Adrenal gland (tissue), 12 donors: ENCODE data around the gene PTBP1. TPM values are rescaled to one million over a fixed set of nuclear protein-coding genes. Genes with fewer than 3 reads are reported as not detected.

ENCODE experiments used
- DNase-seq, 7 donors: peaks; one replicate each; pipeline ENCODE4 v3.0.0-alpha.2; 2019 to 2020
- H3K27ac ChIP-seq, 5 donors: fragments of 200-600 bp; sonication (generic) in 4 of 5; 1 replicate in 3 of 5; 2 replicates in 2 of 5; pipeline versions ENCODE4 v1.5.1 to v1.8.0; 2016 to 2020; ENCODE audit warnings: mild to moderate bottlenecking in 1 of 5
- H3K27me3 ChIP-seq: fragments of 200-600 bp; 2 replicates; pipeline ENCODE4 v1.8.0; 2021
- H3K36me3 ChIP-seq, 2 donors: fragments of 200-600 bp; replicated peaks in 1 of 2; 1 replicate in 1 of 2; 2 replicates in 1 of 2; pipeline versions ENCODE4 v1.5.1 to v1.8.0; 2018 to 2022
- H3K4me1 ChIP-seq, 2 donors: fragments of 200-600 bp; replicated peaks in 1 of 2; 1 replicate in 1 of 2; 2 replicates in 1 of 2; pipeline versions ENCODE4 v1.5.1 to v1.8.0; 2018 to 2021
- H3K4me3 ChIP-seq, 4 donors: fragments of 200-600 bp; sonication (generic) in 3 of 4; one replicate each; pipeline ENCODE4 v1.5.1; 2016 to 2018
- H3K9me3 ChIP-seq, 3 donors: fragments of 200-600 bp; sonication (generic) in 1 of 3; replicated peaks in 1 of 3; 1 replicate in 2 of 3; 2 replicates in 1 of 3; pipeline versions ENCODE4 v1.5.1 to v1.8.0; 2016 to 2021
- CTCF ChIP-seq, 6 experiments: fragments of 450-650 bp in 4 of 6; fragments of 200-600 bp in 2 of 6; sonication (generic) in 1 of 6; IDR thresholded peaks; 1 replicate in 5 of 6; 2 replicates in 1 of 6; pipeline versions ENCODE4 v1.5.1 to v1.8.0; 2016 to 2021; ENCODE audit warnings: antibody characterized with exemption in 6 of 6, mild to moderate bottlenecking in 2 of 6, moderate library complexity in 1 of 6
- POLR2A ChIP-seq, 2 donors: fragments of 450-650 bp; IDR thresholded peaks; one replicate each; pipeline ENCODE4 v1.6.1; 2017; ENCODE audit warnings: antibody characterized with exemption in 2 of 2, mild to moderate bottlenecking in 2 of 2, moderate library complexity in 1 of 2
- WGBS, 4 donors: extraction: QIAGEN DNeasy Blood & Tissue Kit in 2 of 4; methylation state at CpG; one replicate each; pipeline versions ENCODE4 v1.1.5 to v1.1.7; 2013 to 2017; 5-methylcytosine and 5-hydroxymethylcytosine counted together
- intact Hi-C, 2 donors: fragments of 100-400 bp; cut with DNase I; formaldehyde crosslinking; loops; one replicate each; pipeline versions ENCODE4 v1.14.1 to v1.15.0; 2022 to 2023
- microRNA counts, 2 donors: library from miRNA; unstranded; fragments of <30 nt; microRNA quantifications; one replicate each; lab custom pipeline; 2016
- microRNA-seq, 3 donors: library from miRNA; unstranded; fragments of <30 nt; microRNA quantifications; one replicate each; pipeline ENCODE4, GENCODE V29; 2017 to 2020
- polyA plus RNA-seq, 3 donors: library from polyadenylated mRNA; stranded (reverse); fragments of 200-250 nt in 2 of 3; fragments of 350-450 nt in 1 of 3; fragmentation: Illumina TruSeq in 1 of 3; extraction: RNeasy Lipid Tissue Mini Kit (QIAGEN cat#74804) in 1 of 3; gene quantifications; one replicate each; pipeline ENCODE4 v1.2.3, GENCODE V29; 2013 to 2014
- small RNA-seq, 2 donors: library from RNA; depleted of rRNA; stranded (forward); fragments of <200 nt; gene quantifications; one replicate each; pipeline ENCODE3, GENCODE V24; 2016
- total RNA-seq, 9 donors: library from RNA; depleted of rRNA in 4 of 9; stranded (reverse); fragments of >200 nt in 4 of 9; fragments of 120-200 nt in 1 of 9; fragmentation: NEBNext Ultra II Directional in 1 of 9; extraction: Animal tissue kit (Norgen Biotek cat#: 25700) in 1 of 9; gene quantifications; one replicate each; pipeline versions ENCODE4 v1.1.0 to v1.2.4, GENCODE V29; 2013 to 2023
- donor health status: healthy with polysubstance abuse.
- donor health status: Bipolar disorder and iron deficiency.
- donor health status: DM: yes; HTN: yes; CAD: no.
- donor health status: DM: no; HTN: no; CAD: no.
- donor health status: DM: no; HTN: no; CAD: no.
- donor health status: DM: yes; HTN: yes; CAD: no.

Gene PTBP1
- total and polyA plus RNA-seq, 12 donors, result 64.6 to 236 (median 146) TPM

DNA sequence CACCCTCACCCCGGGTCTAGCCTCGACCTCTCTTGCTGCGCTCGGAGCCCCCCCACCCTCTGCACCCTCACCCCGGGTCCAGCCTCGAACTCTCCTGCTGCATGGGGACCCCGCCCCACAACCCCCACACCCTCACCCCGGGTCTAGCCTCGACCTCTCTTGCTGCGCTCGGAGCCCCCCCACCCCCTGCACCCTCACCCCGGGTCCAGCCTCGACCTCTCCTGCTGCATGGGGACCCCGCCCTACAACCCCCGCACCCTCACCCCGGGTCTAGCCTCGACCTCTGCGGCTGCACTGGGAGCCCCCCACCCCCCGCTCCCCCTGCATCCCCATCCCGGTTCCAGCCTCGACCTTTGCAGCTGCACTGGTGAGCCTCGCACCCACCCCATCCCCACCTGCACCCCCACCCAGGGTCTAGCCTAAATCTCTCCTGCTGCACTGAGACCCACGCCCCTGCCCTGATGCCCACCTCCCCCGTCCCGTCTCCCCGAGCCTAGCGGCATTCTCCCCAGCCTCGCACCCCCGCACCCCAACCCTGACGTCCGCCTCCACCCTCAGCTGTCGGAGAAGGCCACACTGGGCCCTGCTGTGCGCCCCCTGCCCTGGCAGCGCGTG lies 64.0 kb downstream of the PTBP1 start:
- WGBS, 4 donors, result 51 to 59% (median 57%) methylated on average over 10 to 32 of the region's 35 CpGs; no CpG with 5 or more reads in 1 of the 4 donors
- H3K27ac ChIP-seq, result no peak overlapping the region
- H3K4me1 ChIP-seq, result peaks cover 6 to 9% of the 10 kb centered on the region in 2 donors
- peak in 1 of 7 donors; percentile 29 for DNase-seq
- intact Hi-C loops, result loop anchor here in 1 of 2 donors (5.0 kb wide), 1 partner anchor 56 kb away; the partner anchor contains the start of gene KISS1R
- H3K27me3 ChIP-seq, result peaks cover 9% of the 10 kb centered on the region
- H3K4me3 ChIP-seq, result no peak overlapping the region
- no peaks in the 10 kb centered on the region for H3K9me3 ChIP-seq
- no peak for TF ChIP-seq CTCF (IDR thresholded peaks at IDR 0.05)
- TF ChIP-seq POLR2A (IDR thresholded peaks at IDR 0.05), result no peak
- no peaks in the 10 kb centered on the region for H3K36me3 ChIP-seq

MicroRNAs encoded within 50 kb of the gene (microRNA counts, 767-probe panel; counts per million panel counts)
- 0 counts per million in 2 donors for microRNA hsa-miR-3187-3p (lab: Ali Mortazavi, UCI)

Small RNA genes within 50 kb of the gene (microRNA-seq; reads per million reads assigned to microRNA genes)
- gene MIR3187 (3.1 to 6.9 (median 3.7) reads per million in 3 donors), gene MIR4745 (1.8 to 5.7 (median 4.2) reads per million in 3 donors)

Small RNA genes within 50 kb of the gene (small RNA-seq; reads per million reads assigned to genes)
- 0 reads per million in 2 donors for gene MIR3187

Other genes starting within 250 kb of the PTBP1 start
- 1,000 to 10,000 TPM in 1 of 9 donors, 100 to 1,000 TPM in 8; 328 to 1,372 (median 824) TPM for gene BSG, start 224.9 kb upstream of the PTBP1 start, total RNA-seq
- 1,000 to 10,000 TPM in 2 of 3 donors, 100 to 1,000 TPM in 1; 481 to 2,214 (median 1,591) TPM for gene BSG, start 224.9 kb upstream of the PTBP1 start, polyA plus RNA-seq
- 1 to 10 TPM in 8 of 9 donors, under 1 TPM in 1; 0.74 to 9.1 (median 7.1) TPM for gene HCN2, start 207.6 kb upstream of the PTBP1 start, total RNA-seq
- gene HCN2, start 207.6 kb upstream of the PTBP1 start, polyA plus RNA-seq, result 1 to 10 TPM in 2 of 3 donors, under 1 TPM in 1; 0.98 to 2.5 (median 1.1) TPM
- 10 to 100 TPM; 26.3 to 61.4 (median 41.4) TPM for gene POLRMT, start 163.9 kb upstream of the PTBP1 start, total RNA-seq
- gene POLRMT, start 163.9 kb upstream of the PTBP1 start, polyA plus RNA-seq, result 100 to 1,000 TPM in 2 of 3 donors, 10 to 100 TPM in 1; 42.7 to 371 (median 178) TPM
- under 1 TPM in 4 of 9 donors, not detected in 5; 0.14 to 0.32 (median 0.29) TPM for gene FGF22, start 157.6 kb upstream of the PTBP1 start, total RNA-seq
- 1 to 10 TPM in 1 of 3 donors, under 1 TPM in 1, not detected in 1; 0.51 to 1.2 TPM for gene FGF22, start 157.6 kb upstream of the PTBP1 start, polyA plus RNA-seq
- 10 to 100 TPM; 18.2 to 76.4 (median 35.8) TPM for gene RNF126, start 134.2 kb upstream of the PTBP1 start, total RNA-seq
- 10 to 100 TPM in 2 of 3 donors, 1 to 10 TPM in 1; 9.3 to 53.5 (median 51.6) TPM for gene RNF126, start 134.2 kb upstream of the PTBP1 start, polyA plus RNA-seq
- gene FSTL3, start 121.1 kb upstream of the PTBP1 start, total RNA-seq, result 100 to 1,000 TPM in 7 of 9 donors, 10 to 100 TPM in 2; 87.4 to 464 (median 163) TPM
- 100 to 1,000 TPM; 119 to 405 (median 225) TPM for gene FSTL3, start 121.1 kb upstream of the PTBP1 start, polyA plus RNA-seq
- under 1 TPM in 2 of 9 donors, not detected in 7; 0.22 to 0.51 TPM for gene PRSS57, start 102.0 kb upstream of the PTBP1 start, total RNA-seq
- gene PRSS57, start 102.0 kb upstream of the PTBP1 start, polyA plus RNA-seq, result under 1 TPM in 1 of 3 donors, not detected in 2; 0.13 TPM
- 10 to 100 TPM in 8 of 9 donors, 1 to 10 TPM in 1; 8.4 to 63.3 (median 50.6) TPM for gene PALM, start 88.5 kb upstream of the PTBP1 start, total RNA-seq
- 10 to 100 TPM in 2 of 3 donors, 1 to 10 TPM in 1; 3.9 to 72.2 (median 49.7) TPM for gene PALM, start 88.5 kb upstream of the PTBP1 start, polyA plus RNA-seq
- under 1 TPM in 4 of 9 donors, not detected in 5; 0.06 to 0.43 (median 0.15) TPM for gene MISP, start 46.3 kb upstream of the PTBP1 start, total RNA-seq
- under 1 TPM in 2 of 3 donors, not detected in 1; 0.08 to 0.10 TPM for gene MISP, start 46.3 kb upstream of the PTBP1 start, polyA plus RNA-seq
- gene PLPPR3, start 24.5 kb downstream of the PTBP1 start, total RNA-seq, result 1 to 10 TPM in 1 of 9 donors, under 1 TPM in 2, not detected in 6; 0.14 to 1.7 (median 0.32) TPM
- under 1 TPM in 2 of 3 donors, not detected in 1; 0.08 to 0.10 TPM for gene PLPPR3, start 24.5 kb downstream of the PTBP1 start, polyA plus RNA-seq
- under 1 TPM in 5 of 9 donors, not detected in 4; 0.11 to 0.87 (median 0.28) TPM for gene AZU1, start 30.4 kb downstream of the PTBP1 start, total RNA-seq
- gene AZU1, start 30.4 kb downstream of the PTBP1 start, polyA plus RNA-seq, result 1 to 10 TPM in 1 of 3 donors, under 1 TPM in 1, not detected in 1; 0.30 to 1.1 TPM
- under 1 TPM in 2 of 9 donors, not detected in 7; 0.32 to 0.33 TPM for gene PRTN3, start 43.5 kb downstream of the PTBP1 start, total RNA-seq
- gene PRTN3, start 43.5 kb downstream of the PTBP1 start, polyA plus RNA-seq, result under 1 TPM in 2 of 3 donors, not detected in 1; 0.20 to 0.40 TPM
- gene ELANE, start 54.9 kb downstream of the PTBP1 start, total RNA-seq, result 1 to 10 TPM in 2 of 9 donors, under 1 TPM in 2, not detected in 5; 0.48 to 2.2 (median 1.1) TPM
- 1 to 10 TPM in 2 of 3 donors, not detected in 1; 3.3 to 3.4 TPM for gene ELANE, start 54.9 kb downstream of the PTBP1 start, polyA plus RNA-seq
- 100 to 1,000 TPM in 3 of 9 donors, 10 to 100 TPM in 5, 1 to 10 TPM in 1; 1.2 to 176 (median 62.4) TPM for gene CFD, start 62.2 kb downstream of the PTBP1 start, total RNA-seq
- 100 to 1,000 TPM in 1 of 3 donors, 10 to 100 TPM in 1, under 1 TPM in 1; 0.92 to 466 (median 47.8) TPM for gene CFD, start 62.2 kb downstream of the PTBP1 start, polyA plus RNA-seq
- gene MED16, start 95.7 kb downstream of the PTBP1 start, total RNA-seq, result 100 to 1,000 TPM in 1 of 9 donors, 10 to 100 TPM in 8; 11.9 to 101 (median 61.2) TPM
- gene MED16, start 95.7 kb downstream of the PTBP1 start, polyA plus RNA-seq, result 100 to 1,000 TPM in 2 of 3 donors, 1 to 10 TPM in 1; 5.3 to 139 (median 127) TPM
- not detected for gene RNU6-9, start 96.0 kb downstream of the PTBP1 start, total RNA-seq
- not detected for gene RNU6-9, start 96.0 kb downstream of the PTBP1 start, polyA plus RNA-seq
- gene R3HDM4, start 115.8 kb downstream of the PTBP1 start, total RNA-seq, result 10 to 100 TPM in 8 of 9 donors, 1 to 10 TPM in 1; 8.9 to 40.5 (median 29.0) TPM
- 10 to 100 TPM; 19.8 to 59.5 (median 57.7) TPM for gene R3HDM4, start 115.8 kb downstream of the PTBP1 start, polyA plus RNA-seq
- gene KISS1R, start 119.9 kb downstream of the PTBP1 start, total RNA-seq, result under 1 TPM in 2 of 9 donors, not detected in 7; 0.25 to 0.44 TPM
- not detected for gene KISS1R, start 119.9 kb downstream of the PTBP1 start, polyA plus RNA-seq
- gene ARID3A, start 128.6 kb downstream of the PTBP1 start, total RNA-seq, result 10 to 100 TPM in 1 of 9 donors, 1 to 10 TPM in 8; 4.2 to 10.2 (median 8.0) TPM
- 1 to 10 TPM; 1.6 to 6.7 (median 2.1) TPM for gene ARID3A, start 128.6 kb downstream of the PTBP1 start, polyA plus RNA-seq
- gene WDR18, start 186.9 kb downstream of the PTBP1 start, total RNA-seq, result 10 to 100 TPM; 24.2 to 78.7 (median 52.1) TPM
- gene WDR18, start 186.9 kb downstream of the PTBP1 start, polyA plus RNA-seq, result 100 to 1,000 TPM in 1 of 3 donors, 10 to 100 TPM in 1, 1 to 10 TPM in 1; 5.4 to 140 (median 98.6) TPM
- gene GRIN3B, start 203.0 kb downstream of the PTBP1 start, total RNA-seq, result under 1 TPM in 3 of 9 donors, not detected in 6; 0.08 to 0.18 (median 0.14) TPM
- gene GRIN3B, start 203.0 kb downstream of the PTBP1 start, polyA plus RNA-seq, result under 1 TPM in 1 of 3 donors, not detected in 2; 0.24 TPM
- 100 to 1,000 TPM in 8 of 9 donors, 10 to 100 TPM in 1; 94.1 to 308 (median 182) TPM for gene TMEM259, start 223.7 kb downstream of the PTBP1 start, total RNA-seq
- 100 to 1,000 TPM in 2 of 3 donors, 10 to 100 TPM in 1; 79.4 to 743 (median 370) TPM for gene TMEM259, start 223.7 kb downstream of the PTBP1 start, polyA plus RNA-seq
- not detected for gene RNU6-2, start 224.1 kb downstream of the PTBP1 start, total RNA-seq
- gene RNU6-2, start 224.1 kb downstream of the PTBP1 start, polyA plus RNA-seq, result not detected
- 10 to 100 TPM in 8 of 9 donors, 1 to 10 TPM in 1; 6.9 to 64.9 (median 42.3) TPM for gene CNN2, start 229.2 kb downstream of the PTBP1 start, total RNA-seq
- 10 to 100 TPM; 11.2 to 60.8 (median 52.5) TPM for gene CNN2, start 229.2 kb downstream of the PTBP1 start, polyA plus RNA-seq
- gene ABCA7, start 242.7 kb downstream of the PTBP1 start, total RNA-seq, result 10 to 100 TPM in 7 of 9 donors, 1 to 10 TPM in 2; 4.0 to 23.2 (median 17.5) TPM
- gene ABCA7, start 242.7 kb downstream of the PTBP1 start, polyA plus RNA-seq, result 100 to 1,000 TPM in 1 of 3 donors, 10 to 100 TPM in 1, 1 to 10 TPM in 1; 2.1 to 109 (median 28.7) TPM